ENCODE results near the gene STK32B.

- TF ChIP-seq CTCF (IDR thresholded peaks at IDR 0.05): no peak
- no peak for TF ChIP-seq POLR2A (IDR thresholded peaks at IDR 0.05)
Observed at GRCh38 chr4:5497489-5497888, 446.2 kb downstream of the STK32B start.
